ENCODE data around the gene MTO1.
A peak's percentile ranks its signal among the peaks of the same experiment; 100 is the strongest.

Gene MTO1

GRCh38 chr6:73461537-73462350, at the start of gene MTO1:
MTO1 (plus strand) TSS chr6:73461737; CDS start chr6:73461855, 118 bp downstream.
- H3K4me3 ChIP-seq (ENCODE audit: low read depth, low read length), result peak within 1 kb of the TSS; percentile 92
- no peak for TF ChIP-seq CTCF (IDR thresholded peaks at IDR 0.05; ENCODE audit: low read depth, low read length)

GRCh38 chr6:73413102-73413501, 48.4 kb upstream of the MTO1 start:
- no peak overlapping the region for H3K4me3 ChIP-seq (ENCODE audit: low read depth, low read length)
- TF ChIP-seq CTCF (IDR thresholded peaks at IDR 0.05; ENCODE audit: low read depth, low read length), result no peak

DNA sequence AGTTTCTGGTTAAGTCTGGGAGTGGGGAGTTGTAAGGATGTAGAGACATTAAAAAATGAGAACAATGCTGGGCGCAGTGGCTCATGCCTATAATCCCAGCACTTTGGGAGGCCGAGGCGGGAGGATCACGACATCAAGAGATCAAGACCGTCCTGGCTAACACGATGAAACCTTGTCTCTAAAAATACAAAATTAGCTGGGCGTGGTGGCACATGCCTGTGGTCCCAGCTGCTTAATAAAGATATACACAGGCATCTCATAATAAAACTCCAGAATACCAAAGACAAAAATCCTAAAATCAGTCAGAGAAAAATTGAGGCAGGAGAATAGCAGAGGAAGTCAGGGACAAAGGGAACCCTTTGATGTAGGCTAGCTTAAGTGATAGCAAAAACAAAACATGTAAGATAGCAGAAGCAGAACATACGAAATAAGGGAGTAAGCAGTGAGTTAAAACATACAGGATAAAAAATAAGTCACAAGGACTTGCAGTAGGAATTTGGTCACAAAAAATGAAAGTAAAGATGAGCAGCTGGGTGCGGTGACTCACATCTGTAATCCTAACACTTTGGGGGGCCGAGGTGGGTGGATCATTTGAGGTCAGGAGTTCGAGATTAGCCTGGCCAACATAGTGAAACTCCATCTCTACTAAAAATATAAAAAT, 43.3 kb upstream of the MTO1 start:
- no peak overlapping the region for H3K4me3 ChIP-seq (ENCODE audit: low read depth, low read length)
- no peak for TF ChIP-seq CTCF (IDR thresholded peaks at IDR 0.05; ENCODE audit: low read depth, low read length)

DNA sequence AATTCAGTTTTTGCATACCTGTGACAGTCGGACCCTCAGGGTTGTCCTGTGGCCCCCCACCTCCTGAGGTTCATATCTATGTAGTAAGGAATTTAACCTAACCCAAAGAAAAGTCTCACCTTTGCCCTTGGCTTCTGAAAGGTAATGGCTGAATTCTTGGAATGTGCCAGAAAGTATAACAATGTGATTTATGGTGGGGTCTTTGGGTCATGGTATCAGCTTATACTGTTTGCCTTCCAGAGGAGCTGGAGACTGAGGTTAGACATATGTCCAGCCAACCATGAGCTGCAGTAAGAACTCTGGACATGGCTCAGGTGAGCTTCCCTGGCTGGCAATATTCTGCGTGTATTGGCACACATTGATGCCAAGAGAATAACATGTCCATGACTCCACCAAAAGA, 40.0 kb upstream of the MTO1 start:
- H3K4me3 ChIP-seq (ENCODE audit: low read depth, low read length), result no peak overlapping the region
- TF ChIP-seq CTCF (IDR thresholded peaks at IDR 0.05; ENCODE audit: low read depth, low read length), result no peak

DNA sequence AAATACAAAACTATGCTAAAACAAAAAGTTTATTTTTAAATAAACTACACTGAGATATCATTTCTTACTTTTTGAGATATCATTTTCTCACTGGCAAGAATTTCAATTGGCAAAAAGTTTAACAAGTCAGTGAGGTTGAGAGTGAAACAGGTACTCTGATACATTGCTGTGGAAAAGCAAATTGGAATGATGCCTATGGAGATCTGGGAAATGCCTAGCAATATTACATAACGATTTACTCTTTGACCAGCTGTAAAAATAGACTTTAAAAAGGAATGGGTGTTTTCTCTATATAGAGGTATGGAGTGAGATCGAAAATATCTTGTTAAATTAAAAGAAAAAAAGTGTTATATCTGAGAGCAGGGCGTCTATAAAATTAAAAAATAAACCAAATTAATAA, 26.3 kb upstream of the MTO1 start:
- no peak overlapping the region for H3K4me3 ChIP-seq (ENCODE audit: low read depth, low read length)
- no peak for TF ChIP-seq CTCF (IDR thresholded peaks at IDR 0.05; ENCODE audit: low read depth, low read length)

GRCh38 chr6:73443555-73443954, 18.0 kb upstream of the MTO1 start:
- no peak overlapping the region for H3K4me3 ChIP-seq (ENCODE audit: low read depth, low read length)
- TF ChIP-seq CTCF (IDR thresholded peaks at IDR 0.05; ENCODE audit: low read depth, low read length), result no peak

Measured in WI38 (cell line).